SK-N-SH treated with all-trans-retinoic acid at 6 μM for 48 hours (cell line): ENCODE results near the gene OXSR1.
"Not testable (repeated sequence)": the region's sequence is repeated elsewhere in the genome, so short reads cannot be mapped to it uniquely, and the experiment has no call there.

Experiments
- ARNTL ChIP-seq: fragments of 450-650 bp; formaldehyde crosslinking; IDR thresholded peaks from 2 replicates; pipeline ENCODE4 v1.5.0; 2020; ENCODE audit warnings: low read depth, mild to moderate bottlenecking, moderate library complexity, borderline replicate concordance
- BACH2 ChIP-seq: fragments of 250-450 bp; sonication (Bioruptor Pico); IDR thresholded peaks from 2 replicates; pipeline ENCODE4 v1.9.0; 2021; ENCODE audit warnings: mild to moderate bottlenecking, borderline replicate concordance
- CSDC2 ChIP-seq: fragments of 250-450 bp; sonication (Bioruptor Pico); IDR thresholded peaks from 2 replicates; pipeline ENCODE4 v1.5.0; 2020; ENCODE audit warnings: mild to moderate bottlenecking, moderate library complexity
- RARB ChIP-seq: fragments of 250-450 bp; sonication (Bioruptor Pico); IDR thresholded peaks from 2 replicates; pipeline ENCODE4 v1.8.0; 2021; ENCODE audit warnings: mild to moderate bottlenecking, moderate library complexity
- ZNF70 ChIP-seq: fragments of 450-650 bp; formaldehyde crosslinking; IDR thresholded peaks from 2 replicates; pipeline ENCODE4 v1.5.0; 2020; ENCODE audit warnings: mild to moderate bottlenecking, moderate library complexity

- TF ChIP-seq ZNF70 (CRISPR knock-in tag); CSDC2 (CRISPR knock-in tag); ARNTL (CRISPR knock-in tag); BACH2 (CRISPR knock-in tag); RARB: not testable (repeated sequence)
Observed at GRCh38 chr3:38297053-38297452, 131.7 kb downstream of the OXSR1 start.
